HepG2 (cell line): ENCODE results near the gene PLEKHA5. TPM values are rescaled to one million over a fixed set of nuclear protein-coding genes. Genes with fewer than 3 reads are reported as not detected.

ENCODE experiments used
- EP300 ChIP-seq, 3 experiments: sonication (generic) in 1 of 3; formaldehyde crosslinking in 1 of 3; IDR thresholded peaks; 2 replicates each; pipeline versions ENCODE4 v1.5.1 to v1.6.1; 2011 to 2020; ENCODE audit warnings: low read depth in 2 of 3, low read length in 2 of 3, borderline replicate concordance in 1 of 3, improper control_type of control experiment in 1 of 3, mild to moderate bottlenecking in 1 of 3, missing genetic modification reagents in 1 of 3, moderate library complexity in 1 of 3
- ESRRA ChIP-seq: sonication (generic); formaldehyde crosslinking; IDR thresholded peaks from 2 replicates; pipeline ENCODE4 v1.5.1; 2020; ENCODE audit warnings: mild to moderate bottlenecking, low read depth, missing genetic modification reagents
- HNRNPLL ChIP-seq: fragments of 200-400 bp; formaldehyde crosslinking; IDR thresholded peaks from 2 replicates; pipeline ENCODE4 v1.6.1; 2017; ENCODE audit warnings: mild to moderate bottlenecking, low read depth, low read length; ENCODE audit not compliant: poor library complexity, severe bottlenecking
- IKZF1 ChIP-seq: fragments of 450-650 bp; IDR thresholded peaks from 2 replicates; pipeline ENCODE4 v1.7.1; 2016
- PREB ChIP-seq: sonication (generic); formaldehyde crosslinking; IDR thresholded peaks from 2 replicates; pipeline ENCODE4 v1.4.0; 2020; ENCODE audit warnings: missing genetic modification reagents
- SIX4 ChIP-seq: sonication (generic); formaldehyde crosslinking; IDR thresholded peaks from 2 replicates; pipeline ENCODE4 v1.4.0; 2020; ENCODE audit warnings: missing genetic modification reagents
- USF2 ChIP-seq, 2 experiments: sonication (generic) in 1 of 2; formaldehyde crosslinking in 1 of 2; IDR thresholded peaks; 2 replicates each; pipeline versions ENCODE4 v1.5.1 to v1.6.1; 2011 to 2020; ENCODE audit warnings: borderline replicate concordance in 1 of 2, low read depth in 1 of 2, low read length in 1 of 2, mild to moderate bottlenecking in 1 of 2, missing genetic modification reagents in 1 of 2, moderate library complexity in 1 of 2
- ZNF207 ChIP-seq: fragments of 450-650 bp; IDR thresholded peaks from 2 replicates; pipeline ENCODE4 v1.6.1; 2016; ENCODE audit warnings: antibody characterized with exemption, borderline replicate concordance
- ZNF501 ChIP-seq: sonication (generic); formaldehyde crosslinking; IDR thresholded peaks from 2 replicates; pipeline ENCODE4 v1.5.1; 2020; ENCODE audit warnings: mild to moderate bottlenecking, moderate library complexity, missing genetic modification reagents
- ZNF563 ChIP-seq: sonication (generic); formaldehyde crosslinking; IDR thresholded peaks from 2 replicates; pipeline ENCODE4 v1.8.0; 2022; ENCODE audit warnings: mild to moderate bottlenecking, moderate library complexity, missing genetic modification reagents
- ZNF883 ChIP-seq: sonication (generic); formaldehyde crosslinking; IDR thresholded peaks from 2 replicates; pipeline ENCODE4 v1.5.1; 2020; ENCODE audit warnings: mild to moderate bottlenecking, missing genetic modification reagents; ENCODE audit errors: not compliant biosample characterization
- ZXDC ChIP-seq: sonication (generic); formaldehyde crosslinking; IDR thresholded peaks from 2 replicates; pipeline ENCODE4 v1.5.0; 2020; ENCODE audit warnings: mild to moderate bottlenecking, missing genetic modification reagents
- polyA plus RNA-seq, 8 experiments: library from polyadenylated mRNA; depleted of rRNA in 3 of 8; stranded (reverse) in 7 of 8; unstranded in 1 of 8; fragments of >200 nt; fragmentation: Illumina TruSeq in 4 of 8; extraction: Trizol in 4 of 8; gene quantifications; 2 replicates each; pipeline versions ENCODE4 v1.2.1 to v1.2.3, GENCODE V29; 2011 to 2016; ENCODE audit warnings: low read depth in 4 of 8, missing spikeins in 1 of 8, mixed read lengths in 1 of 8; ENCODE audit not compliant: insufficient read depth in 1 of 8
- total RNA-seq, 5 experiments: library from RNA; depleted of rRNA; stranded (reverse); fragments of >200 nt; fragmentation: Illumina TruSeq; extraction: Trizol; gene quantifications; 2 replicates each; pipeline ENCODE4 v1.2.3, GENCODE V29; 2016; ENCODE audit warnings: low read depth in 1 of 5
- TF ChIP-seq, protein P1 (sequence below): sonication (generic); formaldehyde crosslinking; IDR thresholded peaks from 2 replicates; pipeline ENCODE4 v1.4.0; 2020; ENCODE audit warnings: missing genetic modification reagents
- TF ChIP-seq, protein P2 (sequence below): fragments of 450-650 bp; IDR thresholded peaks from 2 replicates; pipeline ENCODE4 v1.6.1; 2016

PLEKHA5 gene
- total and polyA plus RNA-seq, 2 of the 13 experiments (the other 11 are each of a cell fraction or from before 2014, with no cell fraction given) = 4.2 to 15.4 TPM

- TF ChIP-seq ZNF501 (CRISPR knock-in tag) (no peak), ZXDC (CRISPR knock-in tag) (no peak), IKZF1 (no peak), USF2 (IDR thresholded peaks at IDR 0.05; ENCODE audit: low read depth, low read length) (no peak), USF2 (CRISPR knock-in tag; IDR thresholded peaks at IDR 0.05; ENCODE audit: borderline replicate concordance) (no peak), SIX4 (CRISPR knock-in tag) (no peak), ZNF207 (no peak), ZNF883 (CRISPR knock-in tag) (no peak), PREB (CRISPR knock-in tag) (no peak), HNRNPLL (no peak), EP300 (IDR thresholded peaks at IDR 0.05; ENCODE audit: low read depth in 2 of 2, low read length in 2 of 2) (no peak), EP300 (CRISPR knock-in tag; IDR thresholded peaks at IDR 0.05; ENCODE audit: borderline replicate concordance) (no peak), ESRRA (no peak), ZNF563 (CRISPR knock-in tag) (no peak)
- TF ChIP-seq, protein P1, sequence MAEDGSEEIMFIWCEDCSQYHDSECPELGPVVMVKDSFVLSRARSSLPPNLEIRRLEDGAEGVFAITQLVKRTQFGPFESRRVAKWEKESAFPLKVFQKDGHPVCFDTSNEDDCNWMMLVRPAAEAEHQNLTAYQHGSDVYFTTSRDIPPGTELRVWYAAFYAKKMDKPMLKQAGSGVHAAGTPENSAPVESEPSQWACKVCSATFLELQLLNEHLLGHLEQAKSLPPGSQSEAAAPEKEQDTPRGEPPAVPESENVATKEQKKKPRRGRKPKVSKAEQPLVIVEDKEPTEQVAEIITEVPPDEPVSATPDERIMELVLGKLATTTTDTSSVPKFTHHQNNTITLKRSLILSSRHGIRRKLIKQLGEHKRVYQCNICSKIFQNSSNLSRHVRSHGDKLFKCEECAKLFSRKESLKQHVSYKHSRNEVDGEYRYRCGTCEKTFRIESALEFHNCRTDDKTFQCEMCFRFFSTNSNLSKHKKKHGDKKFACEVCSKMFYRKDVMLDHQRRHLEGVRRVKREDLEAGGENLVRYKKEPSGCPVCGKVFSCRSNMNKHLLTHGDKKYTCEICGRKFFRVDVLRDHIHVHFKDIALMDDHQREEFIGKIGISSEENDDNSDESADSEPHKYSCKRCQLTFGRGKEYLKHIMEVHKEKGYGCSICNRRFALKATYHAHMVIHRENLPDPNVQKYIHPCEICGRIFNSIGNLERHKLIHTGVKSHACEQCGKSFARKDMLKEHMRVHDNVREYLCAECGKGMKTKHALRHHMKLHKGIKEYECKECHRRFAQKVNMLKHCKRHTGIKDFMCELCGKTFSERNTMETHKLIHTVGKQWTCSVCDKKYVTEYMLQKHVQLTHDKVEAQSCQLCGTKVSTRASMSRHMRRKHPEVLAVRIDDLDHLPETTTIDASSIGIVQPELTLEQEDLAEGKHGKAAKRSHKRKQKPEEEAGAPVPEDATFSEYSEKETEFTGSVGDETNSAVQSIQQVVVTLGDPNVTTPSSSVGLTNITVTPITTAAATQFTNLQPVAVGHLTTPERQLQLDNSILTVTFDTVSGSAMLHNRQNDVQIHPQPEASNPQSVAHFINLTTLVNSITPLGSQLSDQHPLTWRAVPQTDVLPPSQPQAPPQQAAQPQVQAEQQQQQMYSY (CRISPR knock-in tag) = no peak
- TF ChIP-seq, protein P2, sequence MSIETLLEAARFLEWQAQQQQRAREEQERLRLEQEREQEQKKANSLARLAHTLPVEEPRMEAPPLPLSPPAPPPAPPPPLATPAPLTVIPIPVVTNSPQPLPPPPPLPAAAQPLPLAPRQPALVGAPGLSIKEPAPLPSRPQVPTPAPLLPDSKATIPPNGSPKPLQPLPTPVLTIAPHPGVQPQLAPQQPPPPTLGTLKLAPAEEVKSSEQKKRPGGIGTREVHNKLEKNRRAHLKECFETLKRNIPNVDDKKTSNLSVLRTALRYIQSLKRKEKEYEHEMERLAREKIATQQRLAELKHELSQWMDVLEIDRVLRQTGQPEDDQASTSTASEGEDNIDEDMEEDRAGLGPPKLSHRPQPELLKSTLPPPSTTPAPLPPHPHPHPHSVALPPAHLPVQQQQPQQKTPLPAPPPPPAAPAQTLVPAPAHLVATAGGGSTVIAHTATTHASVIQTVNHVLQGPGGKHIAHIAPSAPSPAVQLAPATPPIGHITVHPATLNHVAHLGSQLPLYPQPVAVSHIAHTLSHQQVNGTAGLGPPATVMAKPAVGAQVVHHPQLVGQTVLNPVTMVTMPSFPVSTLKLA = no peak
Measured at GRCh38 chr12:19148860-19149259, 19.3 kb downstream of the PLEKHA5 start (continued).
